Activated CD4-positive, alpha-beta T cell treated with anti-CD3 and anti-CD28 coated beads, Interleukin-2, amount 50 U/mL, for 4 hours (primary cell): Measurements from ENCODE around the gene GOLGA6D.
"Not testable (repeated sequence)": the region's sequence is repeated elsewhere in the genome, so short reads cannot be mapped to it uniquely, and the experiment has no call there.

ENCODE experiments used
- DNase-seq, 2 experiments: peaks; one replicate each; pipeline ENCODE4 v3.0.0-alpha.2; 2020

GOLGA6D gene

GRCh38 chr15:75335313-75335704 lies 52.7 kb downstream of the GOLGA6D start:
- DNase-seq = no peak

DNA sequence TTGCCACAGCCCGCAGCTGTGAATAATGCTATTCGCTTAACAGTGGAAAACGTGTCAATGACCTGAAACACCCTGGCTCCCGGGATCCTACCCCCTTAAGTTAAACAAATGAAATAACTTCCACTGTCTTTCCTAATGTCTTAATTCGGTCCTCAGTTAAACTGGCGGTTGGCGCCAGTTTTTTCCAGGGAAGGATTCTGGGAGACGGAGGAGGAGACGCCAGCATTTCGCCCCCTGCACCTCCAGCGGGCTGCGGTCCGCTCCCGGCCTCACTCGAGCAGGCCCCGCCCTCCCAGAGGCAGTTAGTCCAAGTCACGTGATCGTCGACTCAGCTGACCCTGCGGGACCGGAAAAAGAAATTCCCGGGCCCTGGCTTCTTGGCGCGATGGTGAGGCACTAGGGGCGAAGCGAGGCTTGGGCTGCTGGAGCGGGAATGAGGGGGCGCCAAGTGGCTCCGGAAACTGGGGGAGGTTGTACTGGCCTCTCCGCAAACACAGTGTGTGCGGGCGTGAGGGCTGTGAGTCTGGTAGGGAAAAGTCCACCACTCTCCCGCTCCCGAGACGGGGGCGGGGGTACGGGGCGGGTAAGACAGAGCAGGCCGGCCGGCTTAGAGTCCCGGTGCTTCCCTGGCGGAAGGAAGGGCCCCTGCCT lies 53.2 kb downstream of the GOLGA6D start, which contains the start of gene COMMD4:
COMMD4 (plus strand) TSS at position 359 of the 651 bp plus-strand sequence; CDS start at position 386, 27 bp downstream.
- DNase-seq = peak; percentile 51 to 52

DNA sequence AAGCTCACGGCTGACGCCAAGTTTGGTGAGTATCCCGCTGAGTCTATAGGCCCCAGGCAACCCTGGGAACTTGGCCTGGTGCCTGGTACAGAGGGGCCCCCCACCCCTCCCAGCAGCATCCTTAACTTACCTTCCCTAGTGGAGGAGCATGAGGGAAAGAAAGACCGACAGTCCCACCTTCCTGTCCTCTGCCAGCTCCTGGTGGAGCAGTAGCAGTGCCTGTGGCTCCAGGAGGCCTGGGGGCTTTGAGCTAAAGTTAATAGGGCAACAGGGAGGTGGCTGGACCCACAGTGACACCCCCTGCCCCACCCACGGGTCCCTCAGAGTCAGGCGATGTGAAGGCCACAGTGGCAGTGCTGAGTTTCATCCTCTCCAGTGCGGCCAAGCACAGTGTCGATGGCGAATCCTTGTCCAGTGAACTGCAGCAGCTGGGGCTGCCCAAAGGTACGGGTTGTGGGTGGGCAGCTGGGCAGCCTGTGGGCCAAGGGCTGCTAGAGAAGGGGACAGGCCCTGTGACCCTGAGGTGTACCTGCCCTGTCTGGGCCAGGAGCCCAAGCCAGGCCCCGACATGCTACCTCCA lies 56.1 kb downstream of the GOLGA6D start:
- DNase-seq = no peak

DNA sequence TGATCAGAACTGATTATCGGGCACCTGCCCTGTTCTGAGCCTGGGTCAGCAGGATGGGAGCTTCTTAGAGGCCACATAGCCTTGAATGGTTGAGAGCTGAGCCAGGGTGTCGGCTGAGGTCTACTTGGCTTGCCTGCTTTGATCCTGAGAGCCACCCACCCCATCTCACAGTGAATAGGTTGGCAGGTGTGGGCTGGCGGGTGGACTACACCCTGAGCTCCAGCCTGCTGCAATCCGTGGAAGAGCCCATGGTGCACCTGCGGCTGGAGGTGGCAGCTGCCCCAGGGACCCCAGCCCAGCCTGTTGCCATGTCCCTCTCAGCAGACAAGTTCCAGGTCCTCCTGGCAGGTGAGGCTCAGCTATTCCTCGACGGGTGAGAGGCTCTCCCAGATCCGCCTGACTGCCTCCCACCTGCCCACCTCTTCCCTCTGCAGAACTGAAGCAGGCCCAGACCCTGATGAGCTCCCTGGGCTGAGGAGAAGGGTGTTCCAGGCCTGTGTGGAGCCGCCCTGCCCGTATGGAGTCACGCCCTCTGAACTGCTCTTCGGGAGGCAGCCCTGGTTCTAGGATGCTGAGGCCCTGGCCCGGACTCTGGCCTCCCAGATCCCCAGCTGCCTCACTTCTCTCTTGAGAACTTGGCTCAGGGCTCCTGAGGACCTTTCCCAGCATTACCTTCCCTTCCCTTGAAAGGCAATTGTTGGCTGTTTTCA lies 57.1 kb downstream of the GOLGA6D start:
- DNase-seq = no peak

DNA sequence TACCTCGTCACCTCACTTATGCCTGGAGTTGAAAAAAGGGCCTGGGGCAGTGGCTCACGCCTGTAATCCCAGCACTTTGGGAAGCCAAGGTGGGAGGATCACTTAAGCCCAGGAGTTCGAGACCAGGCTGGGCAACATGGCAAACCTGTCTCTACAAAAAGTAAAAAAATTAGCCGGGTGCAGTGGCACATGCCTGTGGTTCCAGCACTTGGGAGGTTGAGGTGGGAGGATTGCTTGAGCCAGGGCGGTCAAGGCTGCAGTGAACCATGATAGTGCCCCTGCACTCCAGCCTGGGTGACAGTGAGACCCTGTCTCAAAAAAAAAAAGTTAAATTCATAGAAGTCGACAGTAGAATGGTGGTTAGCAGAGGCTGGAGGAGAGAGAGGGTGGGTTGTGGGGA lies 59.6 kb downstream of the GOLGA6D start:
- DNase-seq = no peak

DNA sequence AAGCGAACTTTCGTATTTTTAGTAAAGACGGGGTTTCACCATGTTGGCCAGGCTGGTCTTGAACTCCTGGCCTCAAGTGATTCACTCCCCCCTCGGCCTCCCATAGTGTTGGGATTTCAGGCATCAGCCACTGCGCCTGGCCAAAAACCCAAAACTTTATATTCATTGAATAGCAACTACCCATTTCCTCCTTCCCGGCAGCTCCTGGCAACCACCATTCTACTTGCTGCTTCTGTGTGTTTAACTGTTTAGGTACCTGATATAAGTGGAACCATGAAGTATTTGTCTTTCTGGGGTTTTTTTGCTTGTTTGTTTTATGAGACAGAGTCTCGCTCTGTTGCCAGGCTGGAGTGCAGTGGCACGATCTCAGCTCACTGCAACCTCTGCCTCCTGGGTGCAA lies 61.3 kb downstream of the GOLGA6D start:
- DNase-seq = not testable (repeated sequence)
